Measurements from ENCODE around the gene DLG2.

GRCh38 chr11:85318573-85318972 is 308.6 kb downstream of the DLG2 start:
- TF ChIP-seq ZFX (IDR thresholded peaks at IDR 0.05; ENCODE audit: borderline replicate concordance), result no peak
- TF ChIP-seq CTCF (IDR thresholded peaks at IDR 0.05), result no peak

Data from 22Rv1 (cell line).